Thymus (tissue), 11 donors: ENCODE data around the gene KIRREL1. TPM values are rescaled to one million over a fixed set of nuclear protein-coding genes. Genes with fewer than 3 reads are reported as not detected.

Experiments
- DNase-seq, 9 donors: peaks; one replicate each; pipeline ENCODE4 v3.0.0-alpha.2; 2013; ENCODE audit warnings: low spot score in 9 of 9, low read depth in 6 of 9, missing footprints in 1 of 9
- H3K27ac ChIP-seq, 2 donors: one replicate each; pipeline ENCODE4 v1.5.1; 2013; ENCODE audit warnings: control low read depth in 1 of 2, low read depth in 1 of 2, low read length in 1 of 2, mild to moderate bottlenecking in 1 of 2, moderate library complexity in 1 of 2
- H3K27me3 ChIP-seq, 2 donors: one replicate each; pipeline ENCODE4 v1.5.1; 2013; ENCODE audit warnings: low read length in 1 of 2; ENCODE audit not compliant: control insufficient read depth in 2 of 2, insufficient read depth in 1 of 2
- H3K36me3 ChIP-seq, 2 donors: one replicate each; pipeline ENCODE4 v1.5.1; 2013; ENCODE audit warnings: low read length in 1 of 2, mild to moderate bottlenecking in 1 of 2, moderate library complexity in 1 of 2; ENCODE audit not compliant: control insufficient read depth in 2 of 2, insufficient read depth in 2 of 2
- H3K4me1 ChIP-seq, 2 donors: one replicate each; pipeline ENCODE4 v1.5.1; 2013; ENCODE audit warnings: low read length in 2 of 2; ENCODE audit not compliant: control insufficient read depth in 2 of 2, insufficient read depth in 2 of 2
- H3K4me3 ChIP-seq, 2 donors: one replicate each; pipeline ENCODE4 v1.5.1; 2013; ENCODE audit warnings: low read length in 2 of 2, control low read depth in 1 of 2, mild to moderate bottlenecking in 1 of 2
- H3K9me3 ChIP-seq, 2 donors: one replicate each; pipeline ENCODE4 v1.5.1; 2013; ENCODE audit warnings: low read length in 1 of 2, mild to moderate bottlenecking in 1 of 2; ENCODE audit not compliant: control insufficient read depth in 2 of 2, insufficient read depth in 1 of 2
- WGBS: extraction: QIAGEN DNeasy Blood & Tissue Kit; methylation state at CpG from one replicate; pipeline ENCODE4 v1.1.7; 2013; 5-methylcytosine and 5-hydroxymethylcytosine counted together
- polyA plus RNA-seq: library from polyadenylated mRNA; stranded (reverse); fragments of 200-250 nt; gene quantifications from one replicate; pipeline ENCODE4 v1.2.3, GENCODE V29; 2013
- total RNA-seq: library from RNA; stranded (reverse); fragments of 120-200 nt; gene quantifications from one replicate; pipeline ENCODE4 v1.2.4, GENCODE V29; 2013
- donor health status: healthy.

KIRREL1 gene
- total and polyA plus RNA-seq, 2 donors = 3.4 to 5.9 TPM

DNA sequence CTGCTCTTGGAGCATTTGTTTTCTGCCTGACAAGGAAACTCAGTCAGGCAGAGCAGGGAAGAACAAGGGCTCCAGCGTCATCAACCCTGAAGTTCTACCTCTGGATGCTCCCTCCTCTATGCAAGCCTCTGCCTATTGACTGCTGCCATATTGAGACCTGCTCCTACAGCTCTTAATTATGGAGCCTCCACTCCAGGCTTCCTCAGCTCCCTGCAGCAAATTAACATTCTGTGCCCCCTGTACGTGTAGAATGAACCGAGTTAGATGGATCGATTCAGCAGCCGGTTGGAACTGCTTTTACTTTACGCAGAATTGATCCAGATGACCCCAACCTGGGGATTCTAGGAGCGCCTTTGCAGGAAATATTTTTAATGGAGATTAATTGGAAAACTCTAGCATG lies 68.7 kb downstream of the KIRREL1 start:
- Histone ChIP-seq H3K4me1 (no peaks in the 10 kb centered on the region), H3K4me3 (no peak overlapping the region), H3K9me3 (no peaks in the 10 kb centered on the region), H3K27me3 (no peaks in the 10 kb centered on the region), H3K36me3 (no peaks in the 10 kb centered on the region), H3K27ac (no peak overlapping the region)
- WGBS = 96% methylated on average over 7 of the region's 7 CpGs
- no peak for DNase-seq

DNA sequence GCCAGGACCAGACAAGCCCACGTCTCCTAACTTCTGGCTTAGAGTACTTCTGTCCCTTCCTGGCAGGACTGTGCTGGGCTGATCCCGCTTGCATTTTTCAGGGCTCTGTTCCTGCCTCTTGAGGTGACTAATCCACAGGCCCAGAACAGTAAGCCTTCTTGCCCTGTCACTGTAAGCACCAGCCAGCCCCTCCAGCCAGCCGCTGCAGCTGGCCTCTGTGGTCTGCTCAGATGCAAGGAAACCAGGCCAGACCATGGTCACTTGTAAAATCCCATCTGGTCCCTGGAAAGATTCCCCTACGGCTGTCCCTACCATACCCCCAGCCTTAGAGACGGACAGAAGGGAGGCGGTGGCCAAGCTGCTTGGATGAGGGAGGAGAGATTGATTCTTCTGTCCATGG lies 74.2 kb downstream of the KIRREL1 start:
- DNase-seq = no peak
- WGBS = 97% methylated on average over 6 of the region's 6 CpGs
- Histone ChIP-seq H3K27me3 (no peaks in the 10 kb centered on the region), H3K4me1 (peaks cover 0 to 9% of the 10 kb centered on the region in 2 donors), H3K27ac (no peak overlapping the region), H3K9me3 (peaks cover 0 to 3% of the 10 kb centered on the region in 2 donors), H3K36me3 (no peaks in the 10 kb centered on the region), H3K4me3 (no peak overlapping the region)

DNA sequence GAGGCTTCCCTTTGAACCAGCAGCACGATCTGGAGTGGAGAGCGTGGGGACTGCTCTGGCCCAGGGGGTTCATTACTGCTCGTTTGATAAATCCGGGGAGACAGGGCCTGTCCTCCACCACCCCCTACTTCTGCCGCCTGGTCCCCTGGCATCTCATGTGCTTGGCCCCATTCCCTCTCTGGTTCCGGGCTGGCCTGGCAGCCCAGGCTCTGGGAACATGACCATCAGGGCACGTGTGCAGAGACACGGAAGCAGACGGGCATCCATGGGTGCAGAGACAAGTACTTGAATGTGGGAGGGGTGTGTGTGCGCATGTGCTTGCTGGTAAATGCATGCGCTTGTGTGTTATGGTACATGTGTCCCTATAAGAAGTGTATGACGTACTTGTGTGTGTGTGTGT lies 75.5 kb downstream of the KIRREL1 start:
- WGBS = 96% methylated on average over 12 of the region's 12 CpGs
- H3K9me3 ChIP-seq = peaks cover 0 to 3% of the 10 kb centered on the region in 2 donors
- no peaks in the 10 kb centered on the region for H3K36me3 ChIP-seq
- H3K27ac ChIP-seq = no peak overlapping the region
- no peak for DNase-seq
- no peak overlapping the region for H3K4me3 ChIP-seq
- peaks cover 0 to 9% of the 10 kb centered on the region in 2 donors for H3K4me1 ChIP-seq
- no peaks in the 10 kb centered on the region for H3K27me3 ChIP-seq

DNA sequence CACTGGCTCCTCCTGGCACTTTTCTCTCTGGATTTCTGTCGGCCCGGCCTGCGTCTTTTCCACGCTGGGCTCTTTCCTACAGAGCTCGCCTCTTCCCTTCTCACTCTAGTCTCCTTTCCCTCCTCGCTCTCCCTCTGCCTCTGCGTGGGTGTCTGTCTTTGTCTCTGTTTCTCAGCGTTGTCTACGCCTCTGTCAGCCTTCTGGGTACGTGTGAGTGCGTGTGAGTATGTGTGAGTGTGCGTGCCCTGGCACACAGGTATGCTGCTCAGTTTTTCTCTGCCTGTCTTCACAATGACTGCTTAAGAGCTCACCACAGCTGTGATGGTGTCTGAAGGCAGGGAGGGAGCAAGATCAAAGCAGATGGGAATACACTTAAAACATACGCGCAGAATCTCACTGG lies 77.7 kb downstream of the KIRREL1 start:
- H3K27me3 ChIP-seq = no peaks in the 10 kb centered on the region
- DNase-seq = peak in 6 of 9 donors; percentile 13 to 53 (median 27)
- peaks cover 0 to 3% of the 10 kb centered on the region in 2 donors for H3K9me3 ChIP-seq
- no peak overlapping the region for H3K4me3 ChIP-seq
- H3K4me1 ChIP-seq = peaks cover 0 to 9% of the 10 kb centered on the region in 2 donors
- no peaks in the 10 kb centered on the region for H3K36me3 ChIP-seq
- H3K27ac ChIP-seq = no peak overlapping the region
- 86% methylated on average over 14 of the region's 14 CpGs for WGBS

DNA sequence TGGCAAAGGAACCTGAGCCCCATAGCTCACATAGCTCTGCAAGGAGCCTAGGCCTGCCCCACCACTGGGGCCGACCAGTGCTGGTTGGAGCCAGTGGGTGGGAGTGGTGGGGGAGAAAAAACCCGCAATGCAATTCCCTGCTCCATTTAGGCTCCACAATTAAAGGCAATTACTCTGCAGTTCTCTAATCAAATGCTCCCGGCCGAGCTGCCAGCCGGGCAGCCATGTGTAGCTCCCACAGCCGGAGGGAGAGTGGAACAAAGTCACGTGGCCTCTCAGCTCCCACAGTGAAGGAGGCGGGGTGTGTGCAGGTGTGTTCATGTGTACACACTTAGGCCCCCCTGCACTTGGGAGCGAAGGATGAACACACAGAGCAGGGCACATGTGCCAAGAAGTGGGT lies 81.6 kb downstream of the KIRREL1 start:
- Histone ChIP-seq H3K4me3 (no peak overlapping the region), H3K27me3 (no peaks in the 10 kb centered on the region), H3K9me3 (no peaks in the 10 kb centered on the region), H3K36me3 (no peaks in the 10 kb centered on the region), H3K4me1 (peaks cover 0 to 13% of the 10 kb centered on the region in 2 donors), H3K27ac (no peak overlapping the region)
- WGBS = 87% methylated on average over 9 of the region's 9 CpGs
- no peak for DNase-seq

DNA sequence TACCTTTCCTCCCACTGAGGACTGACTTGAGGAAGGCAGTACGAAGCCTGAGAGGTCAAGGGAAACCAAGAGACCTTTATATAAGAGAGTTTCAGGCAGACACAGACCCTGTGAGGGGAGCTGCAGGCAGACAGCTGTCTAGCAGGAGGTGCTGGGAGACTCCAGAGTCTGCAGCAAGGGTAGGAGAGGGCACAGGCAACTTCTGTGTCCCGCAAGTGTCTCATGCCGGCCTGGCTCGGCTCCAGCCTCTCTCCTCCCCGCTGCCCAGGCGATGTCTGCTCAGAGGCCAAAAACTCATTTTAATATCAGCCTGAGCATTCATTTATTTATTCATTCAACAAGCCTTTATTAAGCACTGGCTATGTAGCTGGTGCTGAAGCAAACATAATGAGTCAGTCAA lies 83.0 kb downstream of the KIRREL1 start:
- no peaks in the 10 kb centered on the region for H3K36me3 ChIP-seq
- DNase-seq = no peak
- peaks cover 0 to 6% of the 10 kb centered on the region in 2 donors for H3K4me1 ChIP-seq
- H3K9me3 ChIP-seq = no peaks in the 10 kb centered on the region
- H3K4me3 ChIP-seq = no peak overlapping the region
- H3K27ac ChIP-seq = no peak overlapping the region
- no peaks in the 10 kb centered on the region for H3K27me3 ChIP-seq
- WGBS = 96% methylated on average over 6 of the region's 6 CpGs

DNA sequence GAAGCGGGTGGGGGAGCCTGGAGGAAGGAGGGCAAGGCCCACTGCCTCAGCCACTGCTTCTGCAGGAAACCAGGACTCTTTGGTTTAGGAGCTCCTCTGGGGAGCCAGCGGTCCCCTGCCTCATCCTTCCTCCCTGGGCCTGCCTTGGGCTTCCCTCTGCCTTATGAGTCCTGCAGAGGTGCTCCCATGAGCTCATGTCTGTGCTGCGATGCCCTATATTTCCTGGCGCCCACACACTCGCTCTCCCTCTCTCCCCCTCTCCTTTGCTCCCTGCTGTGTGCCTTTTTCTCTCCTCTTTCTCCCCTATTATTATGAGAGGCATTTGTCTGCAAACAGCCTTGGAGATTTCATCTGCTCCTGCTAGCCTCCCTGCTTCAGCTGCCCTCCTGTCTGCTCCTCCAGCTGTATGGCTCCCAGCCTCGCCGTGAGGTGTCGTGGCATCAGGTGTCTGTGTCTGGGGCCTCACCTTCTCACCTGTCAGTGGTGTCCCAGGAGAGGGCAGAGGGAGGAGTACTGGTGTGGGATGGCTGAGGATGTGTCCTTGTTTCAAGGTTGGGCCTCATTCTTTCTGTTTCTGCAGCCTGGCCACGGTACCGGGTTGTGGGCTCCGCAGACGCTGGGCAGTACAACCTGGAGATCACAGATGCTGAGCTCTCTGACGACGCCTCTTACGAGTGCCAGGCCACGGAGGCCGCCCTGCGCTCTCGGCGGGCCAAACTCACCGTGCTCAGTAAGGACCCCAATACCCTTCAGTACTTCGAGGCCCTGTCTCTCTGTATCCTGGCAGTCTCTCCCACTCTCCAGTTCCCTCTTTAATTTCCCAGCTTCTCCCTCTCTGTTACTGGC lies 84.2 kb downstream of the KIRREL1 start:
- H3K4me1 ChIP-seq = peaks cover 0 to 4% of the 10 kb centered on the region in 2 donors
- no peak overlapping the region for H3K4me3 ChIP-seq
- no peak overlapping the region for H3K27ac ChIP-seq
- no peak for DNase-seq
- 96% methylated on average over 22 of the region's 22 CpGs for WGBS
- H3K9me3 ChIP-seq = no peaks in the 10 kb centered on the region
- H3K36me3 ChIP-seq = no peaks in the 10 kb centered on the region
- H3K27me3 ChIP-seq = no peaks in the 10 kb centered on the region

DNA sequence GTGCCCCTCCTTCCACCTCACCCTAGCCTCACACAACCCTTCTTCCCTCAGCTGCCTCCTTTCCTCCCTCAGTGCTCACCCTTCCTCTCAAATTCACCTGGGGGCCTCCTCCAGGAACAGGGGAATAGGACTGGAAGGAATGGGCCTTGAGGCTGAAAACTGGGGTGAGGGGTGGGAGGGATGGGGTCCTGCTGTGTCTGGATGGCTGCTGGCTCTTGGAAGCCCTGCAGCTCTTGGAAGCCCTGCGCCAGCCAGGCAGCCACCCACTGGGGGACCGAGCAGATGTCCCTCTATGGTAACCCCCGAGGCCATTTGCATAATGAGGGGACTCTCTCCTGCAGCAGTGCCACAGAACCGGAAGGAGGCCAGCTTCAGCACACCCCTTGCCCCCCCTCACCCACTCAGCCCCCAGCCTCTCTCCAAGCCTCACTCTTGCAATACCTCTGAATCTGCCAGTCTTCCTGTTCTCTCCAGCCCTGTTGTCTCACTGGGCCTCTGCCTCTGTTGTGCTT lies 85.2 kb downstream of the KIRREL1 start:
- DNase-seq = peak in 1 of 9 donors; percentile 35
- Histone ChIP-seq H3K4me3 (no peak overlapping the region), H3K4me1 (peaks cover 0 to 4% of the 10 kb centered on the region in 2 donors), H3K27me3 (no peaks in the 10 kb centered on the region), H3K9me3 (no peaks in the 10 kb centered on the region), H3K27ac (no peak overlapping the region), H3K36me3 (peaks cover 0 to 4% of the 10 kb centered on the region in 2 donors)
- 73% methylated on average over 4 of the region's 4 CpGs for WGBS

DNA sequence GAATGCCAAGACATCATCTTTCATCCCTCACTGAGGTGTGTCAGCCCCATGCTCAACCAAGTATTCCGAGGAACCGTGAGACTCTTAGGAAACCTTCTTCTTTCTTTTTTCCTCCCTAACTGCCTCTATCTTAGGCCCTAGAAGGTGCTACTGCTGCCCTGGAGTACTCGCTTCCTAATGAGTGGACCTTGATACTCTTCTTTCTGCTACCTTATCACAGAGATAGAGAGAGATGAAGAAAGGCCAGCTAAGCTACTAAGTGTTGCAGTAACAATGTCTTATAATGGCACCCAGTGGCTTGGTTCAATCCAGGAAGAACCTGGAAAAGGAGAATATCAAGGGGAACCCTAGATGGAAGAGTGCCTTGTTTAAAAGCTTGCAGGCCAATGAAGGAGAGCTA lies 86.6 kb downstream of the KIRREL1 start:
- H3K27ac ChIP-seq = no peak overlapping the region
- peaks cover 0 to 12% of the 10 kb centered on the region in 2 donors for H3K36me3 ChIP-seq
- H3K4me3 ChIP-seq = no peak overlapping the region
- H3K4me1 ChIP-seq = peaks cover 0 to 4% of the 10 kb centered on the region in 2 donors
- no peaks in the 10 kb centered on the region for H3K27me3 ChIP-seq
- DNase-seq = no peak
- H3K9me3 ChIP-seq = no peaks in the 10 kb centered on the region
- 98% methylated on average over 3 of the region's 3 CpGs for WGBS
